ENCODE data around the gene IRF4.

IRF4 gene

GRCh38 chr6:353642-354614 lies 37.6 kb upstream of the IRF4 start:
- no peak for DNase-seq

- DNase-seq = no peak
Observed at GRCh38 chr6:354631-355280, 36.8 kb upstream of the IRF4 start.

- DNase-seq = no peak
Observed at GRCh38 chr6:355373-356208, 36.0 kb upstream of the IRF4 start.

- DNase-seq = no peak
Observed at GRCh38 chr6:356828-357251, 34.7 kb upstream of the IRF4 start.

DNA sequence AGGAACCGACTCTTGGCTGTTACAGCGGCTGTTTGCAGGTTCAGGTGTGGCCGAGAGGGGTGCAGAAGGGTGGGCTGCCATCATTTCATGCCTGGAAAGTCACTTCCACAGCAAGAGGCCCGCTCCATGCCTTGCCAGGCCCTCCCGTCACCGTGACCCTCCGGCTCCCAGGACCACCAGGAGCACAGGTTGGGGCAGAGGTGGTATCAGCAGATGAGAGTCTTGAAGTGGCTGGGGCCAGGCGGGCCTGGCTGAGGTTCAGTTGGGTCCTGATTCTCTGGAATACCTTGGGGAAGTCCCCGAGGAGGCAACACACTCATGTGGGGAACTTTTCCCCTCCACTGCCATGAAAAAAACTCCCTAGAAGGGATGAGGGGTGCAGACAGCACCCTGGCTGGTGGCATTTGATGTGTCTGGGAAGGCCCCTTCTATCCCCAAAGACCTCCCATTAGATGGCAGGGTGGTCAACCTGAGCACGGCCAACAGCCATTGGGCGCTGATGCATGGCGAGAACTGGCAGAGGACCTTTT lies 34.2 kb upstream of the IRF4 start:
- DNase-seq = no peak

DNA sequence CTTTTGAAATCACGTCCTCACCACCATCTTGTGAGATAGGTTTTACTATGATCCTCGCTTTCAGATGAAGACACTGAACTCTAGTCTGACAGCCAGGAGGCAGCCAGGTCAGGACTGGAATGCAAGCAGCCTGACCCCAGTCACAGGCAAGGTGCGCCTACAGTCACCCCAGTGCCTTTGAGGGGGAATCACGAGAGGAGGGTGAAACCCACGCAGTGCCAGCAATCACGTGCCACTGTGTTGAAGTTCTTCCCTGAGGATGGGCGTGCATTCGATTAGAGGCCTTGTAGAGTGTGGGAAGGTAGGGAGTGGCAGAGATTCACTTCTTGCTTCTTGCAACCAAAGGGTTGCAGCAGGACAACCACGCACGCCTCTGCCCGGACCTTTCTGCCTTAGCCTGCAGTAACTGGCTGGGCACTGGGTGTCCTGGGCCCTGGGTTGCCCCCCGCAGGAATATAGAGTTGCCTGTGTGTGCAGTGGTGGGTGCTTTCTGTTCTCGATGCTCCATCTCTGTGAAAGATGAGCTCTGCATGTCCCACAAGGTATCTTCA lies 33.7 kb upstream of the IRF4 start:
- DNase-seq = no peak

GRCh38 chr6:358432-358831 lies 33.1 kb upstream of the IRF4 start:
- no peak for DNase-seq

- DNase-seq = no peak
Observed at GRCh38 chr6:358847-359246, 32.7 kb upstream of the IRF4 start.

DNA sequence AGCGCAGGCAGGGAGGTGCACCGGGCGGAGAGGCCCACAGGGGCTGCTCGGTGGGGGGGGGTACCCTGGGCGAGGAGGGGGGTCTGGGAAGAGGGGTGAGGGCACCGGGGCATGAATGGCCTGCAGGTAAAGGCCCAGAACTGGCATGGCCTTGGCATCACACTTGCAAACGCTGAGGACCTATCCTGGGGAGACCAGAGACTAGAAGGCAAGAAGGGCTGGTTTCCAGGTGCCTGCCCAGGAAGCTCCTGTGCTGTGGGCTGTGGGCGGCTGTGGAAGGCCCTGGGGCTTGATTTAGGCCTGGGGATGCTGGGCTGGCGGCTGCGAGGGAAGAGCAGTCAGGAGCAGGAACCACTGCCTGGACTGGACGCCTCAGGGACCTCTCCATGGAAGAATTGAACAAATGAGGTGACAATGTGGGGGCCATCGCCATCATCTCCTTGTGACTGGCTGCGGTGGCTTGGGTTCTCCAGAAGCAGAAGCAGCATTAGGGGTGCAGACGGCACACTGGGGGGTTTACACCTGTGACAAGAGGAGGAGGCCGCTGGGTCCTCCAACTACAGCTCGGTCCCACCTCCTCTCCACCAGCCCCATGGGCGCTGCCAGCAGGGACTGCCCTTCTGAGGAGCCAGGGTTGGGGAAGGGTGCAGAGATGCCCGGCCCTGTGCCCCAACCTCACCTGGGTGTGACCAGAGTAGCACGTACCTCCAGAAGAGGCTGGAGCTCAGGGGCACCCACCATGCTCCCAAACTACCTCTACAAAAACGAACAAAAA lies 32.1 kb upstream of the IRF4 start:
- no peak for DNase-seq

- DNase-seq = no peak
Observed at GRCh38 chr6:360349-360748, 31.2 kb upstream of the IRF4 start.

- DNase-seq = no peak
Observed at GRCh38 chr6:360764-361373, 30.7 kb upstream of the IRF4 start.

GRCh38 chr6:361411-362132 lies 30.0 kb upstream of the IRF4 start:
- no peak for DNase-seq

DNA sequence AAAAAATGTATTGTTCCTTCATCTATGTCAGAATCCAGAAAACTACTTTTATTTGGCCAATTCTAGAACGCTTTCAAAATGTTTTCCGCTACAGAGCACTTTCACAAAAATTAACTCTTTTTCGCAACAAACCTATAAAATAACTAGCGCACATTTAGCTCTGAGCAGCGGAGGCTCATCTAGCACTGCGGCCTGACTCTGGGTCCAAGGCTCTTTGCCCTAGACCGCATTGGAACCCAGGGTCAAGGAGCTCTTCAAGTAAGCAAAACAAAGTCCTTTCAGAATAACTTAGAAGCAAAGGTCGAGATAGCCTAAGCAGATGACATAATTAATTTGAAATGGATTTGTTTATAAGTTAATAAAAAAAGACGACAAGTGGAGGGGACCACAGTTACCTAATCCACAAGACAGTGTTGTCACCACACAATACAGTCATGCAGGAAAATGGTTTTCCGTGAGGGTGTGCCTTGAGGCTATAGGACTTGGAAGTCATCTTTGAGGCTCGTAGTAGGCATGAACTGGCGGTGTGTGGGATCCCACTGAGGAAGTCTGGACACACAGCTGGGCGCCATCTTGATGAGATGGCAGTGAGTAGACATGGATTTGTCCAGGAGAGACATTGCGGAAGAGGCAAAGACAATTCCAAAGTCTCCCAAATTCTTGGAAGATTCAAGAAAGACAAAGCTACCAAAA lies 29.2 kb upstream of the IRF4 start:
- no peak for DNase-seq

DNA sequence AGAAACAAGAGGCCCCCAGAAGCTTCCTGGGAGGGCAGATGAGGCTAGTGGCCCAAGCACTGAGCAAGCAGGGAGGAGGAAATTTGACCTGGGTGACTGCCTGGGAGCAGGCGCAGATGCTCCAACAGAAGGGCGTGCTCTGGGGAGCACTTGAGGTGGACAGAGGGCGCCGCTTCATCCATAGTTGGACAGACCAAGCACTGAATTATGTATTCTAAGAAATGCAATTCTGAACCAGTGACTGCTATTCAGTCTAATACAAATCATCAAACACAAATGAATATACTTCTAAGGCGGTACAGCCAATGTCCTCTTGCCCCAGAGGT lies 28.7 kb upstream of the IRF4 start:
- DNase-seq = no peak

- no peak for DNase-seq
Observed at GRCh38 chr6:363291-363690, 28.3 kb upstream of the IRF4 start.

GRCh38 chr6:363909-364308 lies 27.6 kb upstream of the IRF4 start:
- DNase-seq = no peak

- no peak for DNase-seq
Observed at GRCh38 chr6:364609-365540, 26.7 kb upstream of the IRF4 start.

- no peak for DNase-seq
Observed at GRCh38 chr6:365835-366234, 25.7 kb upstream of the IRF4 start.

Measured in GDM1 (cell line).